ENCODE results near the gene BBIP1.

The BBIP1 gene

GRCh38 chr10:110897184-110897583 lies 21.8 kb downstream of the BBIP1 start:
- no peaks in the 10 kb centered on the region for H3K79me2 ChIP-seq (ENCODE audit: control insufficient read depth, low read length)
- no peaks in the 10 kb centered on the region for H3K9me3 ChIP-seq (ENCODE audit: control insufficient read depth, insufficient read depth, low read length)
- no peaks in the 10 kb centered on the region for H3K27me3 ChIP-seq (ENCODE audit: control insufficient read depth, low read length)
- H3K9me2 ChIP-seq (replicated peaks; ENCODE audit: control insufficient read depth, low read length): no peaks in the 10 kb centered on the region
- peaks cover 78% of the 10 kb centered on the region for H3K36me3 ChIP-seq (ENCODE audit: control insufficient read depth, low read length)
- no peaks in the 10 kb centered on the region; the same call in 1 of the 2 replicates for H4K20me1 ChIP-seq (ENCODE audit: control insufficient read depth, insufficient read depth, low read depth, low read length)
- TF ChIP-seq CTCF (IDR thresholded peaks at IDR 0.05; ENCODE audit: low read depth, low read length, poor library complexity, severe bottlenecking) (no peak), EZH2phosphoT487 (IDR thresholded peaks at IDR 0.05; ENCODE audit: borderline replicate concordance, low read length) (no peak)
- no peak overlapping the region for H3K4me3 ChIP-seq (ENCODE audit: low read length)
- H3K4me1 ChIP-seq (ENCODE audit: control insufficient read depth, low read length): peaks cover 10% of the 10 kb centered on the region
- no peak overlapping the region for H3K4me2 ChIP-seq (ENCODE audit: low read length)
- H3K27ac ChIP-seq (ENCODE audit: low read depth, low read length): no peak overlapping the region
- 0 out of 2 replicates have a peak, but pooled peaks cover 10% of the 10 kb centered on the region for H3F3A ChIP-seq (ENCODE audit: control insufficient read depth, insufficient read depth)

- H3K9me3 ChIP-seq (ENCODE audit: control insufficient read depth, insufficient read depth, low read length): no peaks in the 10 kb centered on the region
- H3F3A ChIP-seq (ENCODE audit: control insufficient read depth, insufficient read depth): peaks cover 19% of the 10 kb centered on the region; the same call in 1 of the 2 replicates
- H4K20me1 ChIP-seq (ENCODE audit: control insufficient read depth, insufficient read depth, low read depth, low read length): no peaks in the 10 kb centered on the region; the same call in 1 of the 2 replicates
- no peak overlapping the region for H3K4me3 ChIP-seq (ENCODE audit: low read length)
- H3K9me2 ChIP-seq (replicated peaks; ENCODE audit: control insufficient read depth, low read length): no peaks in the 10 kb centered on the region
- H3K27ac ChIP-seq (ENCODE audit: low read depth, low read length): no peak overlapping the region
- no peaks in the 10 kb centered on the region for H3K27me3 ChIP-seq (ENCODE audit: control insufficient read depth, low read length)
- no peak overlapping the region for H3K4me2 ChIP-seq (ENCODE audit: low read length)
- peak; percentile 71 for TF ChIP-seq CTCF (IDR thresholded peaks at IDR 0.05; ENCODE audit: low read depth, low read length, poor library complexity, severe bottlenecking)
- TF ChIP-seq EZH2phosphoT487 (IDR thresholded peaks at IDR 0.05; ENCODE audit: borderline replicate concordance, low read length): no peak
- H3K79me2 ChIP-seq (ENCODE audit: control insufficient read depth, low read length): no peaks in the 10 kb centered on the region
- peaks cover 78% of the 10 kb centered on the region for H3K36me3 ChIP-seq (ENCODE audit: control insufficient read depth, low read length)
- peaks cover 10% of the 10 kb centered on the region for H3K4me1 ChIP-seq (ENCODE audit: control insufficient read depth, low read length)
Measured at GRCh38 chr10:110893559-110894179, 25.3 kb downstream of the BBIP1 start.

GRCh38 chr10:110892602-110893288 lies 26.2 kb downstream of the BBIP1 start:
- H3K9me3 ChIP-seq (ENCODE audit: control insufficient read depth, insufficient read depth, low read length): no peaks in the 10 kb centered on the region

More at GRCh38 chr10:110892602-110893288, 26.2 kb downstream of the BBIP1 start:
- H3K9me2 ChIP-seq (replicated peaks; ENCODE audit: control insufficient read depth, low read length): no peaks in the 10 kb centered on the region
- TF ChIP-seq EZH2phosphoT487 (IDR thresholded peaks at IDR 0.05; ENCODE audit: borderline replicate concordance, low read length) (no peak), CTCF (IDR thresholded peaks at IDR 0.05; ENCODE audit: low read depth, low read length, poor library complexity, severe bottlenecking) (no peak)
- H3F3A ChIP-seq (ENCODE audit: control insufficient read depth, insufficient read depth): peaks cover 17% of the 10 kb centered on the region; the same call in 1 of the 2 replicates
- H3K4me3 ChIP-seq (ENCODE audit: low read length): no peak overlapping the region
- no peak overlapping the region for H3K27ac ChIP-seq (ENCODE audit: low read depth, low read length)
- no peak overlapping the region for H3K4me2 ChIP-seq (ENCODE audit: low read length)
- H4K20me1 ChIP-seq (ENCODE audit: control insufficient read depth, insufficient read depth, low read depth, low read length): no peaks in the 10 kb centered on the region; the same call in 1 of the 2 replicates
- H3K4me1 ChIP-seq (ENCODE audit: control insufficient read depth, low read length): peaks cover 10% of the 10 kb centered on the region
- H3K27me3 ChIP-seq (ENCODE audit: control insufficient read depth, low read length): no peaks in the 10 kb centered on the region
- H3K79me2 ChIP-seq (ENCODE audit: control insufficient read depth, low read length): no peaks in the 10 kb centered on the region
- peaks cover 76% of the 10 kb centered on the region for H3K36me3 ChIP-seq (ENCODE audit: control insufficient read depth, low read length)
